ENCODE results near the gene MIEN1.
"Not testable (repeated sequence)": the region's sequence is repeated elsewhere in the genome, so short reads cannot be mapped to it uniquely, and the experiment has no call there.

The MIEN1 gene

GRCh38 chr17:39730095-39730921, at the start of gene MIEN1:
MIEN1 (minus strand) TSS chr17:39730532; CDS start chr17:39730495, 37 bp downstream.
- peak; percentile 95 for DNase-seq

- no peak for DNase-seq
Measured at GRCh38 chr17:39777534-39778365, 47.4 kb upstream of the MIEN1 start.

GRCh38 chr17:39776252-39776651, 45.9 kb upstream of the MIEN1 start:
- no peak for DNase-seq

- DNase-seq, result no peak
Measured at GRCh38 chr17:39775031-39775430, 44.7 kb upstream of the MIEN1 start.

GRCh38 chr17:39774047-39774446, 43.7 kb upstream of the MIEN1 start:
- DNase-seq, result no peak

GRCh38 chr17:39772987-39773934, 42.9 kb upstream of the MIEN1 start:
- no peak for DNase-seq

- no peak for DNase-seq
Measured at GRCh38 chr17:39772415-39772814, 42.1 kb upstream of the MIEN1 start.

GRCh38 chr17:39769974-39770587, 39.7 kb upstream of the MIEN1 start:
- no peak for DNase-seq

GRCh38 chr17:39767147-39767546, 36.8 kb upstream of the MIEN1 start:
- DNase-seq, result no peak

GRCh38 chr17:39765766-39766165, 35.4 kb upstream of the MIEN1 start:
- DNase-seq, result no peak

- peak; percentile 26 for DNase-seq
Measured at GRCh38 chr17:39765175-39765574, 34.8 kb upstream of the MIEN1 start.

GRCh38 chr17:39764171-39764570, 33.8 kb upstream of the MIEN1 start:
- not testable (repeated sequence) for DNase-seq

GRCh38 chr17:39763051-39763820, 32.9 kb upstream of the MIEN1 start:
- DNase-seq, result no peak

- DNase-seq, result no peak
Measured at GRCh38 chr17:39761861-39762496, 31.6 kb upstream of the MIEN1 start.

GRCh38 chr17:39759204-39759603, 28.9 kb upstream of the MIEN1 start:
- no peak for DNase-seq

- no peak for DNase-seq
Measured at GRCh38 chr17:39757931-39758873, 27.9 kb upstream of the MIEN1 start.

GRCh38 chr17:39757176-39757662, 26.9 kb upstream of the MIEN1 start:
- no peak for DNase-seq

- no peak for DNase-seq
Measured at GRCh38 chr17:39756380-39757079, 26.2 kb upstream of the MIEN1 start.
